ENCODE data around the gene MDM4.
A peak's percentile ranks its signal among the peaks of the same experiment; 100 is the strongest.
"Not testable (repeated sequence)": the region's sequence is repeated elsewhere in the genome, so short reads cannot be mapped to it uniquely, and the experiment has no call there.

The MDM4 gene

GRCh38 chr1:204549313-204549712 is 33.1 kb downstream of the MDM4 start:
- H4K8ac ChIP-seq (ENCODE audit: low read depth, low read length) = no peak overlapping the region
- H3K27me3 ChIP-seq (ENCODE audit: insufficient read depth, low read length, poor library complexity) = no peaks in the 10 kb centered on the region
- H2BK15ac ChIP-seq (replicated peaks; ENCODE audit: low read depth) = no peak overlapping the region
- H3K23ac ChIP-seq (ENCODE audit: low read length) = no peak overlapping the region
- no peak overlapping the region for H3K4ac ChIP-seq (ENCODE audit: low read depth, low read length)
- H3K9ac ChIP-seq (ENCODE audit: low read length) = no peak overlapping the region
- no CpG with 5 or more reads among the region's 6 CpGs for WGBS (ENCODE audit: extremely low coverage, insufficient coverage, low lambda C conversion rate)
- no peaks in the 10 kb centered on the region for H3K79me2 ChIP-seq (ENCODE audit: control insufficient read depth, insufficient read depth, low read length)
- no peak overlapping the region for H2AK5ac ChIP-seq (ENCODE audit: low read length)
- no peak overlapping the region for H3K4me3 ChIP-seq (ENCODE audit: low read length)
- H3K4me2 ChIP-seq (ENCODE audit: low read length) = no peak overlapping the region
- no peak for DNase-seq
- no peak overlapping the region for H3K27ac ChIP-seq (ENCODE audit: low read depth, low read length)
- no peak overlapping the region for H2BK5ac ChIP-seq (ENCODE audit: low read length)
- H3K36me3 ChIP-seq (ENCODE audit: control insufficient read depth, insufficient read depth, low read length) = peaks cover 5% of the 10 kb centered on the region
- H3K18ac ChIP-seq (ENCODE audit: low read length) = no peak overlapping the region
- no peak overlapping the region for H2BK120ac ChIP-seq (ENCODE audit: low read depth, low read length)
- no peaks in the 10 kb centered on the region for H3K4me1 ChIP-seq (ENCODE audit: control insufficient read depth, low read depth, low read length)
- H3K56ac ChIP-seq (ENCODE audit: low read length) = no peak overlapping the region
- no peaks in the 10 kb centered on the region for H3K79me1 ChIP-seq (ENCODE audit: low read length)
- no peak overlapping the region for H4K5ac ChIP-seq (ENCODE audit: low read length)

DNA sequence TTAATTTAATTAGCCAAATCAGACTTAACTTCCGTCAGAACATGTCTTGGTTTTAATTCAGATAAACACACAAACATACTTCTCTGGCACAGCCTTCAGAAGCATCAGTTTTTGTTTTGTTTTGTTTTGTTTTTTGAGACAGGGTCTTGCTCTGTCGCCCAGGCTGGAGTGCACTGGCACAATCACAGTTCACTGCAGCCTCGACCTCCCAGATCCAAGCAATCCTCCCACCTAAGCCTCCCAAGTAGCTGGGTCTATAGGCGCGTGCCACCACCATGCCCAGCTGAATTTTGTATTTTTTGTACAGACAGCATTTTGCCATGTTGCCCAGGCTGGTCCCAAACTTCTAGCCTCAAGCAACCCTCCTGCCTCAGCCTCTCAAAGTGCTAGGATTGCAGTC is 34.7 kb downstream of the MDM4 start:
- no peaks in the 10 kb centered on the region for H3K27me3 ChIP-seq (ENCODE audit: insufficient read depth, low read length, poor library complexity)
- no peak overlapping the region for H4K8ac ChIP-seq (ENCODE audit: low read depth, low read length)
- no peak overlapping the region for H3K27ac ChIP-seq (ENCODE audit: low read depth, low read length)
- H3K4ac ChIP-seq (ENCODE audit: low read depth, low read length) = no peak overlapping the region
- peaks cover 4% of the 10 kb centered on the region for H3K36me3 ChIP-seq (ENCODE audit: control insufficient read depth, insufficient read depth, low read length)
- no peak overlapping the region for H4K5ac ChIP-seq (ENCODE audit: low read length)
- no peak overlapping the region for H3K4me3 ChIP-seq (ENCODE audit: low read length)
- H3K56ac ChIP-seq (ENCODE audit: low read length) = no peak overlapping the region
- no peak overlapping the region for H2BK120ac ChIP-seq (ENCODE audit: low read depth, low read length)
- no peak overlapping the region for H3K4me2 ChIP-seq (ENCODE audit: low read length)
- no peaks in the 10 kb centered on the region for H3K79me1 ChIP-seq (ENCODE audit: low read length)
- WGBS (ENCODE audit: extremely low coverage, insufficient coverage, low lambda C conversion rate) = no CpG with 5 or more reads among the region's 5 CpGs
- H3K18ac ChIP-seq (ENCODE audit: low read length) = no peak overlapping the region
- no peaks in the 10 kb centered on the region for H3K79me2 ChIP-seq (ENCODE audit: control insufficient read depth, insufficient read depth, low read length)
- H3K9ac ChIP-seq (ENCODE audit: low read length) = no peak overlapping the region
- H2BK5ac ChIP-seq (ENCODE audit: low read length) = no peak overlapping the region
- no peak overlapping the region for H3K23ac ChIP-seq (ENCODE audit: low read length)
- H3K4me1 ChIP-seq (ENCODE audit: control insufficient read depth, low read depth, low read length) = no peaks in the 10 kb centered on the region
- DNase-seq = no peak
- H2BK15ac ChIP-seq (replicated peaks; ENCODE audit: low read depth) = no peak overlapping the region
- H2AK5ac ChIP-seq (ENCODE audit: low read length) = no peak overlapping the region

GRCh38 chr1:204556458-204557052 is 40.3 kb downstream of the MDM4 start:
- no peak overlapping the region for H4K5ac ChIP-seq (ENCODE audit: low read length)
- H3K23ac ChIP-seq (ENCODE audit: low read length) = no peak overlapping the region
- H3K79me1 ChIP-seq (ENCODE audit: low read length) = no peaks in the 10 kb centered on the region
- no peak overlapping the region for H3K4me3 ChIP-seq (ENCODE audit: low read length)
- no peak overlapping the region for H3K4ac ChIP-seq (ENCODE audit: low read depth, low read length)
- no CpG with 5 or more reads among the region's 7 CpGs for WGBS (ENCODE audit: extremely low coverage, insufficient coverage, low lambda C conversion rate)
- no peak overlapping the region for H2BK120ac ChIP-seq (ENCODE audit: low read depth, low read length)
- no peak overlapping the region for H2BK5ac ChIP-seq (ENCODE audit: low read length)
- H3K18ac ChIP-seq (ENCODE audit: low read length) = no peak overlapping the region
- no peak overlapping the region for H3K27ac ChIP-seq (ENCODE audit: low read depth, low read length)
- no peak overlapping the region for H4K8ac ChIP-seq (ENCODE audit: low read depth, low read length)
- peaks cover 5% of the 10 kb centered on the region for H3K4me1 ChIP-seq (ENCODE audit: control insufficient read depth, low read depth, low read length)
- no peaks in the 10 kb centered on the region for H3K36me3 ChIP-seq (ENCODE audit: control insufficient read depth, insufficient read depth, low read length)
- no peak for DNase-seq
- no peak overlapping the region for H3K4me2 ChIP-seq (ENCODE audit: low read length)
- no peak overlapping the region for H2BK15ac ChIP-seq (replicated peaks; ENCODE audit: low read depth)
- H3K27me3 ChIP-seq (ENCODE audit: insufficient read depth, low read length, poor library complexity) = no peaks in the 10 kb centered on the region
- no peaks in the 10 kb centered on the region for H3K79me2 ChIP-seq (ENCODE audit: control insufficient read depth, insufficient read depth, low read length)
- no peak overlapping the region for H2AK5ac ChIP-seq (ENCODE audit: low read length)
- H3K9ac ChIP-seq (ENCODE audit: low read length) = no peak overlapping the region
- no peak overlapping the region for H3K56ac ChIP-seq (ENCODE audit: low read length)

DNA sequence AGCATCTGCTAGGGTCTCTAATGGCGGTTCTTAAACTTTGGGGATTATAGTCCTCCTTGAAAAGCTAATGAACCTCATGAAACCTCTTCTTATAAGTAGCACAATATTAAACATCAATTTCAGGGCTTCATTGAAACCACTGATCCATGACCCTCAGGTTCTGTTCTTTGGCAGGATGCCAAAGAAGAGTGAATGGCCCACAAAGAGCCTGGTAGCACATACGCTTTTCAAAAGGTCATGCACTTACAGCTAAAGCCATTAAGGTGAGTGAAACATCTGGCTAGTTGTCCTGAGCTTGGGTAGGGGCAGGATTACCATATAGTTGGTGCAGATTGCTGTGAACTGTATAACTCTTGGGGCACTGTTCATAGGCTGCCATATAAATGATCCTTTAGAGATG is 42.3 kb downstream of the MDM4 start:
- Histone ChIP-seq H2AK5ac (ENCODE audit: low read length) (no peak overlapping the region), H3K27me3 (ENCODE audit: insufficient read depth, low read length, poor library complexity) (no peaks in the 10 kb centered on the region), H2BK15ac (replicated peaks; ENCODE audit: low read depth) (no peak overlapping the region), H4K8ac (ENCODE audit: low read depth, low read length) (no peak overlapping the region), H3K18ac (ENCODE audit: low read length) (no peak overlapping the region), H3K4me2 (ENCODE audit: low read length) (no peak overlapping the region), H2BK5ac (ENCODE audit: low read length) (no peak overlapping the region), H3K56ac (ENCODE audit: low read length) (no peak overlapping the region), H3K4me1 (ENCODE audit: control insufficient read depth, low read depth, low read length) (peaks cover 5% of the 10 kb centered on the region), H3K4ac (ENCODE audit: low read depth, low read length) (no peak overlapping the region), H3K79me1 (ENCODE audit: low read length) (no peaks in the 10 kb centered on the region), H4K5ac (ENCODE audit: low read length) (no peak overlapping the region), H3K36me3 (ENCODE audit: control insufficient read depth, insufficient read depth, low read length) (no peaks in the 10 kb centered on the region), H3K23ac (ENCODE audit: low read length) (no peak overlapping the region), H3K79me2 (ENCODE audit: control insufficient read depth, insufficient read depth, low read length) (no peaks in the 10 kb centered on the region), H3K9ac (ENCODE audit: low read length) (no peak overlapping the region), H3K4me3 (ENCODE audit: low read length) (no peak overlapping the region), H2BK120ac (ENCODE audit: low read depth, low read length) (no peak overlapping the region), H3K27ac (ENCODE audit: low read depth, low read length) (no peak overlapping the region)
- WGBS (ENCODE audit: extremely low coverage, insufficient coverage, low lambda C conversion rate) = no CpG with 5 or more reads among the region's 2 CpGs
- DNase-seq = no peak

- H3K4me2 ChIP-seq (ENCODE audit: low read length); H3K79me1 ChIP-seq (ENCODE audit: low read length); H4K5ac ChIP-seq (ENCODE audit: low read length); H3K9ac ChIP-seq (ENCODE audit: low read length); H3K4me1 ChIP-seq (ENCODE audit: control insufficient read depth, low read depth, low read length); H2BK5ac ChIP-seq (ENCODE audit: low read length); H3K27ac ChIP-seq (ENCODE audit: low read depth, low read length); H3K18ac ChIP-seq (ENCODE audit: low read length); H3K4ac ChIP-seq (ENCODE audit: low read depth, low read length); H4K8ac ChIP-seq (ENCODE audit: low read depth, low read length); H3K4me3 ChIP-seq (ENCODE audit: low read length); H3K27me3 ChIP-seq (ENCODE audit: insufficient read depth, low read length, poor library complexity); H3K79me2 ChIP-seq (ENCODE audit: control insufficient read depth, insufficient read depth, low read length); H2BK120ac ChIP-seq (ENCODE audit: low read depth, low read length); H2AK5ac ChIP-seq (ENCODE audit: low read length); H3K23ac ChIP-seq (ENCODE audit: low read length); H3K56ac ChIP-seq (ENCODE audit: low read length); H3K36me3 ChIP-seq (ENCODE audit: control insufficient read depth, insufficient read depth, low read length); DNase-seq; H2BK15ac ChIP-seq (replicated peaks; ENCODE audit: low read depth): not testable (repeated sequence)
- no CpG with 5 or more reads among the region's 6 CpGs for WGBS (ENCODE audit: extremely low coverage, insufficient coverage, low lambda C conversion rate)
Measured at GRCh38 chr1:204560002-204560401, 43.8 kb downstream of the MDM4 start.

- Histone ChIP-seq H3K4ac (ENCODE audit: low read depth, low read length) (no peak overlapping the region), H3K36me3 (ENCODE audit: control insufficient read depth, insufficient read depth, low read length) (no peaks in the 10 kb centered on the region), H3K4me2 (ENCODE audit: low read length) (no peak overlapping the region), H3K79me1 (ENCODE audit: low read length) (no peaks in the 10 kb centered on the region), H3K4me3 (ENCODE audit: low read length) (no peak overlapping the region), H3K27ac (ENCODE audit: low read depth, low read length) (no peak overlapping the region), H2BK15ac (replicated peaks; ENCODE audit: low read depth) (no peak overlapping the region), H4K8ac (ENCODE audit: low read depth, low read length) (no peak overlapping the region), H3K27me3 (ENCODE audit: insufficient read depth, low read length, poor library complexity) (no peaks in the 10 kb centered on the region), H3K18ac (ENCODE audit: low read length) (no peak overlapping the region), H3K23ac (ENCODE audit: low read length) (no peak overlapping the region), H2AK5ac (ENCODE audit: low read length) (no peak overlapping the region), H3K4me1 (ENCODE audit: control insufficient read depth, low read depth, low read length) (peaks cover 9% of the 10 kb centered on the region), H3K79me2 (ENCODE audit: control insufficient read depth, insufficient read depth, low read length) (no peaks in the 10 kb centered on the region), H2BK5ac (ENCODE audit: low read length) (no peak overlapping the region), H4K5ac (ENCODE audit: low read length) (no peak overlapping the region), H3K9ac (ENCODE audit: low read length) (no peak overlapping the region), H2BK120ac (ENCODE audit: low read depth, low read length) (no peak overlapping the region), H3K56ac (ENCODE audit: low read length) (no peak overlapping the region)
- peak; percentile 97 for DNase-seq
Measured at GRCh38 chr1:204560590-204561150, 44.5 kb downstream of the MDM4 start.
